SK-N-MC (cell line): Measurements from ENCODE around the gene PTPN1.
"Not testable (repeated sequence)": the region's sequence is repeated elsewhere in the genome, so short reads cannot be mapped to it uniquely, and the experiment has no call there.

Source experiments
- EZH2 ChIP-seq: fragments of 200-600 bp; sonication (generic); IDR thresholded peaks from one replicate; pipeline ENCODE4 v1.6.1; 2017; ENCODE audit warnings: antibody characterized with exemption
- POLR2AphosphoS5 ChIP-seq: IDR thresholded peaks from 2 replicates; pipeline ENCODE4 v1.6.1; 2012; ENCODE audit warnings: mild to moderate bottlenecking, low read depth, low read length, borderline replicate concordance

GRCh38 chr20:50620459-50620858 lies 110.3 kb downstream of the PTPN1 start:
- not testable (repeated sequence) for TF ChIP-seq EZH2, POLR2AphosphoS5
